Activated B cell treated with CpG ODN at 0.5 μM for 24 hours (primary cell): ENCODE measurements around the gene IGF1R. TPM values are rescaled to one million over a fixed set of nuclear protein-coding genes. Genes with fewer than 3 reads are reported as not detected.

Experiments used
- ATAC-seq: fragments of 200-7000 bp; cut with Tn5 transposase; one replicate; pipeline ENCODE4 v1.10.0; 2021; ENCODE audit warnings: low read depth, mild to moderate bottlenecking, moderate library complexity
- CTCF ChIA-PET: fragments of 350-600 bp; sonication (Branson Sonifier 250); formaldehyde crosslinking; loops from one replicate; lab custom pipeline; 2021; ENCODE audit warnings: antibody characterized with exemption; lab: Charles Lee
- POLR2A ChIA-PET: fragments of 350-600 bp; sonication (Branson Sonifier 250); formaldehyde crosslinking; loops from one replicate; lab custom pipeline; 2021; ENCODE audit warnings: antibody characterized with exemption; lab: Charles Lee
- DNase-seq: peaks from one replicate; pipeline ENCODE4 v3.0.0; 2022
- H3K27ac Mint-ChIP-seq: one replicate; pipeline ENCODE4 v1.8.0; 2020; ENCODE audit warnings: mixed read lengths
- H3K27me3 Mint-ChIP-seq: one replicate; pipeline ENCODE4 v1.8.0; 2021; ENCODE audit warnings: mixed read lengths
- H3K36me3 Mint-ChIP-seq: one replicate; pipeline ENCODE4 v1.8.0; 2021; ENCODE audit warnings: low read depth, mixed read lengths
- H3K4me1 Mint-ChIP-seq: one replicate; pipeline ENCODE4 v1.8.0; 2021; ENCODE audit warnings: mixed read lengths
- H3K4me3 Mint-ChIP-seq: one replicate; pipeline ENCODE4 v1.8.0; 2020; ENCODE audit warnings: mild to moderate bottlenecking, mixed read lengths
- H3K9me3 Mint-ChIP-seq: one replicate; pipeline ENCODE4 v1.8.0; 2020; ENCODE audit warnings: mixed read lengths
- CTCF ChIP-seq: fragments of 200-600 bp; IDR thresholded peaks from one replicate; pipeline ENCODE4 v1.8.0; 2022; ENCODE audit warnings: antibody characterized with exemption, mild to moderate bottlenecking
- intact Hi-C: fragments of 100-400 bp; cut with micrococcal nuclease; formaldehyde crosslinking; loops from one replicate; pipeline ENCODE4 v1.15.1; 2024
- total RNA-seq: library from RNA; stranded (reverse); gene quantifications from 2 replicates; pipeline ENCODE4 v1.2.3, GENCODE V29; 2022

Gene IGF1R
- total RNA-seq, 1 donor from 2014 or later, result 6.7 TPM

DNA sequence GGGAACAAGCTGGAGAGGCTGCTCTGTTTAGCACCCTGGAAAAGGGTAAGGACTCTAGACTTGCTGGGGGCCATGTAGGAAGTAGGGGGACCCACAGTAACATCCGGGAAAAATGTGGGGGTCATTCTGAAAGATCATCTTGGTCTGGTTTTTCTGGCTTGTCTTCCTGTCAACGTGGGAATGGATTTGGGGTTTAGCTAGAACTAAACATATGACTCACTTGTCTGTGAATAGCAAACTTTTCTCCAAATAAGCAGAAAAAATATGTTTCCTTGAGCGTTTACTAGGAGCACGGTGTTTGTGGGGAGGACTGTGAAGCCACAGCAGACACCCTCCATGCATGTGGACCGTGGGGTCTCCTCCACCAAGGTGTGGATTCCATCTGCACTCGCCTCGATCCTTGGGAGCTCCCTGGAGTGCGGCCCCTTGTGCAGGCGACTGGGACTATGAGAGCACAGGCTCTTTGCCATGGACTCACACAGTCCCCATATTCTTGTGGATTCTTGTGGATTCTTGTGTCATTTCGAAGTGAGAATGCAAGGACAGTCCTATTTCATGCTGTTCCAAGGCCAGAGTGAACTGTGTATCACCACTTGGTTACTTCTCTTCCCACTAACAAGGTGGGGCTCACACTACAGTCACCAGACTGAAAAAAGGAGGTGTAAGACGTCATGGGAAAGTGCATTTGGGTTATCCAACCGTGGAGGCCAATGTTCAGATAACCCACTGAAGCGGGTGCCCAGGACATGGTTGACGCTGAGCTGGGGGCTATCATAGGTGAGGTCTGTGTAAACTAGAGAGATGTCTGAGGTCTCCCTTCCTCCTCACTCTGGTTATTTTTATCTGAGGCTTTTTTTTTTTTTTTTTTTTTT is 333.7 kb downstream of the IGF1R start:
- no peak overlapping the region for H3K4me3 Mint-ChIP-seq
- POLR2A ChIA-PET, result no interaction called here
- intact Hi-C loops, result no loop called here
- H3K27ac Mint-ChIP-seq, result no peak overlapping the region
- H3K36me3 Mint-ChIP-seq, result no peaks in the 10 kb centered on the region
- H3K9me3 Mint-ChIP-seq, result peaks cover 11% of the 10 kb centered on the region
- DNase-seq (no peak), ATAC-seq (no peak)
- no peaks in the 10 kb centered on the region for H3K27me3 Mint-ChIP-seq
- TF ChIP-seq CTCF, result no peak
- no peaks in the 10 kb centered on the region for H3K4me1 Mint-ChIP-seq
- CTCF ChIA-PET, result no interaction called here

GRCh38 chr15:98983334-98983733 is 335.0 kb downstream of the IGF1R start:
- ChIA-PET CTCF (no interaction called here), POLR2A (no interaction called here)
- ATAC-seq (no peak), DNase-seq (no peak)
- no peak overlapping the region for H3K27ac Mint-ChIP-seq
- intact Hi-C loops, result no loop called here
- no peaks in the 10 kb centered on the region for H3K4me1 Mint-ChIP-seq
- H3K9me3 Mint-ChIP-seq, result peaks cover 8% of the 10 kb centered on the region
- H3K36me3 Mint-ChIP-seq, result no peaks in the 10 kb centered on the region
- H3K27me3 Mint-ChIP-seq, result no peaks in the 10 kb centered on the region
- TF ChIP-seq CTCF, result no peak
- no peak overlapping the region for H3K4me3 Mint-ChIP-seq

- H3K9me3 Mint-ChIP-seq, result peaks cover 10% of the 10 kb centered on the region
- H3K27ac Mint-ChIP-seq, result no peak overlapping the region
- H3K36me3 Mint-ChIP-seq, result no peaks in the 10 kb centered on the region
- no peaks in the 10 kb centered on the region for H3K27me3 Mint-ChIP-seq
- no peak for TF ChIP-seq CTCF
- no peak overlapping the region for H3K4me3 Mint-ChIP-seq
- ChIA-PET CTCF (no interaction called here), POLR2A (no interaction called here)
- ATAC-seq, result no peak
- no peaks in the 10 kb centered on the region for H3K4me1 Mint-ChIP-seq
- DNase-seq, result no peak
- intact Hi-C loops, result no loop called here
These were observed 337.9 kb downstream of the IGF1R start for GRCh38 chr15:98986281-98986680.

DNA sequence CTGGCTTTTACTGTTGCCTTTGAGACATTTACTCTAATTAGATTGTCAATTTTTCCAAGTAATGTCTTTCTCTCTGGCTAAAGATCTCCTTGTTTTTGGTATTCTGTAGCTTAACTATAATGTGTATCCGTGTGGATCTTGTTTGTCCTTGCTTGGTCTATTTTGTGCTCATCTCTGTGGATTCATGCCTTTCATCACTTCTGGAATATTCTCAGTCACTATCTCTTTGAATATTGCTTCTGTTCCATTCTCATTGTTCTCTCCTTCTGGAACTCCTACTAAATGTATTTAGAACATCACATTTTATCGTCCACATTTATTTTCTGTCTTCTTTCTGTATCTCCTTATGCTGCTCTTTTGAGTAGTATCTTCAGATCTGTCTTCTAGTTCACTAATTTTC is 346.6 kb downstream of the IGF1R start:
- CTCF ChIA-PET, result no interaction called here
- peaks cover 3% of the 10 kb centered on the region for H3K27me3 Mint-ChIP-seq
- POLR2A ChIA-PET, result no interaction called here

More for the DNA sequence above, 346.6 kb downstream of the IGF1R start:
- intact Hi-C loops, result no loop called here
- Mint-ChIP-seq H3K27ac (no peak overlapping the region), H3K36me3 (no peaks in the 10 kb centered on the region), H3K4me3 (no peak overlapping the region), H3K9me3 (peaks cover 23% of the 10 kb centered on the region), H3K4me1 (no peaks in the 10 kb centered on the region)
- ATAC-seq (no peak), DNase-seq (no peak)
- no peak for TF ChIP-seq CTCF
